ENCODE measurements around the gene LRRTM4. TPM values are rescaled to one million over a fixed set of nuclear protein-coding genes. Genes with fewer than 3 reads are reported as not detected.
A peak's percentile ranks its signal among the peaks of the same experiment; 100 is the strongest.

The LRRTM4 gene
- polyA plus RNA-seq, 2 of the 4 experiments (the other 2 are of a cell fraction), result 0.03 TPM; not detected in 1

GRCh38 chr2:77458216-77458615, 64.0 kb downstream of the LRRTM4 start:
- no peak for DNase-seq (ENCODE audit: low read depth in 1 of 2, low spot score in 1 of 2)
- no peak for FAIRE-seq
- H3K4me1 ChIP-seq, result no peaks in the 10 kb centered on the region
- ChIA-PET POLR2A (no interaction called here), CTCF (no interaction called here)
- no peak for ATAC-seq
- H3K27ac ChIP-seq, result no peak overlapping the region
- TF ChIP-seq TP53 (CRISPR knock-in tag; IDR thresholded peaks at IDR 0.05), result no peak
- no peak for TF ChIP-seq CEBPB (IDR thresholded peaks at IDR 0.05)
- TF ChIP-seq HMGXB4 (CRISPR knock-in tag; IDR thresholded peaks at IDR 0.05; ENCODE audit: borderline replicate concordance), result no peak
- TF ChIP-seq ZSCAN20 (CRISPR knock-in tag; IDR thresholded peaks at IDR 0.05), result no peak
- TF ChIP-seq BHLHE40 (IDR thresholded peaks at IDR 0.05; ENCODE audit: low read depth, low read length), result no peak
- TF ChIP-seq MYC (IDR thresholded peaks at IDR 0.05; ENCODE audit: borderline replicate concordance, low read length), result no peak
- no peak for TF ChIP-seq POLR2A (IDR thresholded peaks at IDR 0.05; ENCODE audit: low read length)
- TF ChIP-seq JUN (IDR thresholded peaks at IDR 0.05), result no peak
- no peak for TF ChIP-seq RFX5 (IDR thresholded peaks at IDR 0.05)
- H3K4me3 ChIP-seq, result no peak overlapping the region
- no peak overlapping the region for H3K4me2 ChIP-seq
- peaks cover 3% of the 10 kb centered on the region; the same call in 1 of the 3 replicates for H3K9me3 ChIP-seq
- 3% methylated on average over 3 of the region's 3 CpGs for WGBS (ENCODE audit: missing lambda C conversion rate)

- Histone ChIP-seq H3K4me2 (no peak overlapping the region), H3K4me3 (no peak overlapping the region), H3K4me1 (no peaks in the 10 kb centered on the region), H3K27ac (no peak overlapping the region), H3K9me3 (peaks cover 3% of the 10 kb centered on the region; the same call in 1 of the 3 replicates)
- ChIA-PET CTCF (no interaction called here), POLR2A (no interaction called here)
- ATAC-seq, result no peak
- TF ChIP-seq CTCF (IDR thresholded peaks at IDR 0.05) (no peak), SREBF2 (IDR thresholded peaks at IDR 0.05) (no peak), REST (IDR thresholded peaks at IDR 0.05) (no peak), KDM5A (IDR thresholded peaks at IDR 0.05) (no peak), RNF2 (IDR thresholded peaks at IDR 0.05; ENCODE audit: borderline replicate concordance, low read depth) (no peak), BHLHE40 (IDR thresholded peaks at IDR 0.05; ENCODE audit: low read depth, low read length) (no peak), JUNB (IDR thresholded peaks at IDR 0.05) (no peak)
- no peak for DNase-seq (ENCODE audit: low read depth in 1 of 2, low spot score in 1 of 2)
- WGBS (ENCODE audit: missing lambda C conversion rate), result 2% methylated on average over 1 of the region's 1 CpG
- no peak for FAIRE-seq
These were observed 64.5 kb downstream of the LRRTM4 start for GRCh38 chr2:77457665-77458064.

- DNase-seq (ENCODE audit: low read depth in 1 of 2, low spot score in 1 of 2) (no peak), ATAC-seq (no peak), FAIRE-seq (no peak)
- ChIA-PET CTCF (no interaction called here), POLR2A (no interaction called here)
- no peak overlapping the region for H3K4me2 ChIP-seq
- no peak overlapping the region for H3K4me3 ChIP-seq
- no peaks in the 10 kb centered on the region; the same call in 2 of the 3 replicates for H3K9me3 ChIP-seq
- 9% methylated on average over 5 of the region's 5 CpGs for WGBS (ENCODE audit: missing lambda C conversion rate)
- no peaks in the 10 kb centered on the region for H3K4me1 ChIP-seq
- no peak for TF ChIP-seq CBX2 (IDR thresholded peaks at IDR 0.05; ENCODE audit: borderline replicate concordance, low read depth)
- TF ChIP-seq NFE2L2 (conservative IDR thresholded peaks at IDR 0.05; ENCODE audit: low read length), result 0 out of 2 replicates have a peak, but pooled peaks have one; percentile 22
- no peak overlapping the region for H3K27ac ChIP-seq
These were observed 79.1 kb downstream of the LRRTM4 start for GRCh38 chr2:77443076-77443475.
